Left colon (tissue), 2 donors: ENCODE results near the gene GRM8. TPM values are rescaled to one million over a fixed set of nuclear protein-coding genes. Genes with fewer than 3 reads are reported as not detected.
A peak's percentile ranks its signal among the peaks of the same experiment; 100 is the strongest.

Source experiments
- ATAC-seq: fragments of 200-7000 bp; cut with Tn5 transposase; one replicate; pipeline ENCODE4 v1.9.1; 2020; ENCODE audit warnings: mild to moderate bottlenecking, moderate library complexity
- DNase-seq, 2 donors: peaks; one replicate each; pipeline ENCODE4 v3.0.0-alpha.2; 2020
- intact Hi-C, 2 donors: fragments of 100-400 bp; cut with DNase I in 1 of 2; cut with micrococcal nuclease in 1 of 2; formaldehyde crosslinking; loops; one replicate each; pipeline versions ENCODE4 v1.11.2 to v1.14.0; 2022; cut with DNase I, micrococcal nuclease
- total RNA-seq, 2 donors: library from RNA; stranded (reverse); fragmentation: NEBNext Ultra II Directional; extraction: Animal tissue kit (Norgen Biotek cat#: 25700); gene quantifications; one replicate each; pipeline ENCODE4 v1.2.1, GENCODE V29; 2021
- donor health status: DM: no; HTN: no; CAD: no.
- donor health status: DM: yes; HTN: yes; CAD: no.

Gene GRM8
- total RNA-seq, 2 donors from 2014 or later, result 3.3 to 5.1 TPM

DNA sequence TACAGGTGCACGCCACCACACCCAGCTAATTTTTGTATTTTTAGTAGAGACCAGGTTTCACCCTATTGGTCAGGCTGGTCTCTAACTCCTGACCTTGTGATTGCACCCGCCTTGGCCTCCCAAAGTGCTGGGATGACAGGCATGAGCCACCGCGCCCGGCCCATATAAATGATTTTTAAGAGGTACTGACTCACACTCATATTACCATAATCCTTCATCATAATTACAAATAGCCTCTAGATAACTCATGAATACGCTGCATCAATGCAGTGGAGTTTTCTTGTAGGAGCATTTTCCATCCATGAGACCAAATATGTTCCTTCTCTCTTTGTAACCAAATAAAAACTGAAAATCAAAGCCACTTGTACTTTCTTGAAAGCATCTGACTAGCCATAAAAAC, 193.3 kb downstream of the GRM8 start:
- ATAC-seq (no peak), DNase-seq (no peak)
- intact Hi-C loops, result no loop called here

DNA sequence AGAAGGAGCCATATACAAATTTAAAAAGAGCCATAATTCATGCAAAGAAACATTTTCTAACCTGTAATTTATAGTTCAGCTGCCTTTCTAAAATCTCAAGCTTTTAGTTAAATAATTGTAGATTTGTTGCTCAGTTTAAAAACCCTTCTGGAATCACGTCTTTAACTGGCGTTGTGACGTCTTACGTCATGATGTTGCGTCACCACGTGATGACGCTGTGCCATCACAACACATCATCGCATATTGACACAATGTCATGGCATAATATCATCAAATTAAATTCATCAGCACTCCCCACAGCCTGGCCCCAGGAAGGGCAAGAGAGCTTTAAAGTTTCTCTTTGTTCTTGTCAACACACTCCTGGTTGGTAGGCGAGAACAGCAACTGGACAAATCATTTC, 194.8 kb downstream of the GRM8 start:
- ATAC-seq (no peak), DNase-seq (no peak)
- intact Hi-C loops, result no loop called here

DNA sequence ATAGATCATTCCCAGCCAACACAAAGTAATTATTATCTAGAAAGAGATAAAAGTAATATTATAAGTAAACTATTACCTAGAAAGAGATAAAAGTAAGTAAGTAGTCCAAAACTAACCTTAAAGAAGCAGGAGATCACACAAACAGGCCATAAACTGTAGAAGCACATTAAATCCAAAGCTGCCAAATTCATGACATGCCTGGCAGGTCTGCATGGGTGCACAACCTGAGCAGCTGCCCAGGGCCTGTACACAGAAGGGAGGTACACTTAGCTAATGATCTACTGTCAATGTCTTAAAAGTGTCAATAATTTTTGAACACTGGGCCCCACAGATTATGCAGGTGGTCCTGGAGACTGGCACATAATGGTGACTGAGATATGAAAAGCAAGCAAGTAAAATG, 196.5 kb downstream of the GRM8 start:
- DNase-seq (no peak), ATAC-seq (no peak)
- intact Hi-C loops, result no loop called here

DNA sequence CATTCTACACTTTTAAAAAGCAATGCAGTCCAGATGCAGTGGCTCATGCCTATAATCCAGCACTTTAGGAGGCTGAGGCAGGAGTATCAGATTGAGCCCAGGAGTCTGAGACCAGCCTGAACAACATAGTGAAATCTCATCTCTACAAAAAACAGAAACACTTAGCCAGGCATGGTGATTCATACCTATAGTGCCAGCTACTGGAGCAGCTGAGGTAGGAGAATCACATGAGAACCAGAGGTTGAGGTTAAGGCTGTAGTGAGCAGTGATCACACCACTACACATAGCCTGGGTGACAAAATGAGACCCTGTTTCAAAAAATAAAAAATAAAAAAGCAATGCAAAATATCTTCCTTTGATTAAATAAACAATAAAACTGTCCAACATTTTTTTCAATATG, 205.2 kb downstream of the GRM8 start:
- DNase-seq (no peak), ATAC-seq (peak; percentile 40)
- intact Hi-C loops, result no loop called here

DNA sequence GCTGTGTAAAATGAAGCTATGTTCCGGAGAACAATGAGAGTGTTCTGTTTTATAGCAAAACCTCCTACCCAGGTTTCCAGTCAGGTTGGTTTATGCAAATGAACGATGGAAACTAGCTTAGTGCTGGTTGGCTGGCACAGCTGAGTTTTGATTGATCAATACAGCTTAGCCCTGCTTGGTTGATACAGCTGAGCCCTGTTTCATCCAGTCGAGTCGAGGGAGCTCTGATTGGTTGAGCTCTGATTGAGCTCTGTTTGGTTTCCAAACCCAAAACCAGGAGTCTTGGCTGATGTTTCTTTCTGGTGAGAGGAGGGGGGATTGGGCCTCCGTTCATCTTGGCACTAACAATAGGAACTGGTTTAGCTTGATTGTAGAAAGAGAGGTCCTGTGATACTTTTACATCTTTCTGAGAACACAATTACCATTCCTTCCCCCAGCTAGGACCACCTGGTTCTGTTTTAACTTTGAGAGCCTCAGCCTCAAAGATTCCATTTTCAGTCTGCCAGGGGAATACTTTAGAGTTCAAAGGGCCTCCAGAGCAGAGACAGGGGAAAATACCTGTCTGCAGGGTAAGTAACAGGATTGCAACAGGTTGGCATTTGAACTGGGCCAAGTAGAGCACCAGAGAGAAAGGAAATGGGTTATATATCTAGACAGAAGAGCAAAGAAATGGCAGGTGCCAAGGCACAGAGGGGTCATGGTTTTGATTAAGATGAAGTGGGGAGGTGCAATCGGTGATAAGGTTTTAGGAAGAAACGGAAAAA, 210.9 kb downstream of the GRM8 start:
- no peak for DNase-seq
- intact Hi-C loops, result no loop called here
- ATAC-seq, result no peak

DNA sequence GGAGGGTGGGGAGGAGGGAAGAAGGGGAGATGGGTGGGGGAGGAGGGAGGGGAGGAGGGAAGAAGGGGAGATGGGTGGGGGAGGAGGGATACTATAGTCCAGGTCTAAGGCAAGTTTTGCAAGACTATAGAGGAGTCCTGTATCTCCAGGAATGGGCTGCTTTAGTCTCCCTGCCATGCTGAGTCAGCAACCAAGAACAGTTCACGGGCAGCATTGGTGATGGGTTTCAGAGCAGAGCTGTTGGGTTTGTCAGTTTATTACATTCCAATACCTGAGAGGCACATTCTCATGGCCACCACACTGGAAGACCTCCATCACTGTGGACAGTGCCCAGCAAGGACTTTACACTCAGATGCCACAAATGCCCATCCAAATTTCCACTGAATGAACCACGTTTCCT, 212.7 kb downstream of the GRM8 start:
- no peak for DNase-seq
- no peak for ATAC-seq
- intact Hi-C loops, result no loop called here

DNA sequence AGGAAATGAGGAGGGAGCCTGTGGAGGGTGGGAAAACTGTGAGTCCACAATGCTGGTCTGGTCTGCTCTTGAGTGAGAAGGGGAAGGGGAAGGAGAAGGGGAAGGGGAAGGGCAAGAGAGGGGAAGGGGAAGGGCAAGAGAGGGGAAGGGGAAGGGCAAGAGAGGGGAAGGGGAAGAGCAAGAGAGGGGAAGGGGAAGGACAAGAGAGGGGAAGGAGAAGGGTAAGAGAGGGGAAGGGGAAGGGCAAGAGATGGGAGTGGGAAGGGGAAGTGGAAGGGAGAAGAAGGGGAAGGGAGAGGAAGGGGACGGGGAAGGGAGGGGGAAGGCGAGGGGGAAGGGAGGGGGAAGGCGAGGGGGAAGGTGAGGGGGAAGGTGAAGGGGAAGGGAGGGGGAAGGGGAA, 213.2 kb downstream of the GRM8 start:
- no peak for DNase-seq
- intact Hi-C loops, result no loop called here
- no peak for ATAC-seq

DNA sequence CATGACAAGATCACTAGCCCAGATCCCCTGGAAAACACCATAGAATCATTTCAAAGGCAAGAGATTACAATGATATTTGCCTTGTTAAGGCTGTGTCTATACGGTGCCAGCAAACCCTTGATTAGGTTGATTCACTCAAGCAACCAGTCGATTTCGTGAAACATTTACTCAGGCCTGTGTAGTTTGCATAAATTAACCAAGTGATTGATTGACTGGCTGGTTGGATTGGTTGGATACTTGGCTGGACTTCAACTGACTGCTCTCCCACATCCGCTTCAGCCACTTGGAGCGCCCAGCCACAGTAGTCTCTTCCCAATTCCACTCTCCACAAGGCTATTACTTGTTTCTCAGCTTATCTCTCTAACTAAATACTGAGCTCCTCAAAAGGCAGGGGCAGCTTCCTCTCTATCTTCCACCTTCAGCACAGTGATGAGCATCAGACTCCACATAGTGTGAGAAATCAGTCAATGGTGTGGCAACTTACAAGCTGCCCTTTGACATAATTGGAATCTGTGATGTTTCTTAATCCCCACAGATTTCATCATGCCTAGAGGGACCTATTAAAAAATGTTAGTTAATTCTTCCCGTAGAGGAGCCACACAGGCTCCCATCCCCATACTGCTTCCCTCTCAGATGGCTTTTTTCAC, 217.4 kb downstream of the GRM8 start:
- peak; percentile 84 for ATAC-seq
- intact Hi-C loops, result no loop called here
- DNase-seq, result peak; percentile 16 to 25

DNA sequence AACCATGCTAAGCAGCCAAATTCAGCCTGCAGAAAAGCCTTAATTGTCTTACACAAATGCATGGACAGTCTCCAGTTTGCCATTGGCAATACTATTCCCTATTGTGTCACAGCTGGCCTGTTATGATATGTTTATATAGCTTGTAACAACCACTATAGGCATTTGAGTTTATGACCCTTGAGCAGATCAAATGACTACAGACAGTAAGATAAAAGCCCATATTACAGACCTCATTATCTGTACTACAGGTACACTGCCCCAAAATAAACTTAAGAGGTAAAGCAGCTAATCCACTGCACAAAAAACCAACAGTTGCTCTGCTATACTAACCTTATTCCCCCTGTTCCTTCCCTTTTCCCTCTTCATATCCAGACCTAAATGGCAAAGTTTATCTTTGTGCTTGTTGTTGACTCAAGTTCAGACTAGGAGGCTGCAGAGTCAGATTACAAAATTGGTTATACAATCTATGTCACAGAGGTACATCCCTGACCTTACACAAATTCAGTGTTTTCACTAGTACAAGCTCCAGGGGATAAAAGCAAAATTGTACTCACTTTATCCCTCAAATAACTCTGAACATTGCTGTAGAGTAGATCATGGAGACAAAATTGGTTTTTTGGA, 218.4 kb downstream of the GRM8 start:
- intact Hi-C loops, result no loop called here
- ATAC-seq, result peak; percentile 92

DNA sequence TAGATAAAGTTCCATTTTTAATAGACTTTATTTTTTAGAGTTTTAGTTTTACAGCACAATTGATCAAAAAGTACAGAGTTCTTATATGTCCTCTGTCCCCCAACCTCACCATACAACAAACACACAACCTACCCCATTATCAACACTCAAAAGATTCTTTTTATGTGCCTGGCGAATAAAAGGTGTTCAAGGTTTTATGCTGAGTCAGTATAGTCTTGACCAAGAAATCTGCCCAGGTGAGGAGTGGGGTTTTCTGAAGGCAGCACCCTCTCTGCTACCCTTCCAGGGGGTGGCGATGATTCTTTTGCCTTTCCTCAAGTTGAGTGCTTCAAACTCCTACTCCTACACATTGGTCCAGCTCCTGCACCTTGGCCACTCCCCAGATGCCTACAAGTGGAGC, 222.9 kb downstream of the GRM8 start:
- intact Hi-C loops, result no loop called here
- no peak for ATAC-seq

More for the DNA sequence above, 218.4 kb downstream of the GRM8 start:
- no peak for DNase-seq

DNA sequence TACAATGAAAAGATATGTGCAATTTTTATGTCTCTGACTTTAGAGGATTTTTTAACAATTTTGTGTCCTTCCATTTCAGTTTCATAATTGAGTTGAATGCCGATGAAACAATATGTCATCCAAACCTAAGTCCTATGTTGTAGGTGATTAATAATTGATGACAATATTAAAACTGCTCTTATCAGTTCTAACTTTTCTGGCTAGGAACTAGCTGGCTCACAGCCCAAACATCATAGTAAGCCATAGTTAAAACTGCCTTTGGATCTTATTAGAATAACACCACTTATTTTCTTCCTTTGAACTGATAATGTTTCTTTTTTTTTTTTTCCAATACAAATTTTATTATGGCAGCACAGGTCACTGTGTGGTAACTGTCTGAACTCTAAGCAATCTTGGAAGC, 230.9 kb downstream of the GRM8 start:
- intact Hi-C loops, result no loop called here
- ATAC-seq, result no peak
- DNase-seq, result no peak

More for the DNA sequence above, 222.9 kb downstream of the GRM8 start:
- DNase-seq, result no peak

DNA sequence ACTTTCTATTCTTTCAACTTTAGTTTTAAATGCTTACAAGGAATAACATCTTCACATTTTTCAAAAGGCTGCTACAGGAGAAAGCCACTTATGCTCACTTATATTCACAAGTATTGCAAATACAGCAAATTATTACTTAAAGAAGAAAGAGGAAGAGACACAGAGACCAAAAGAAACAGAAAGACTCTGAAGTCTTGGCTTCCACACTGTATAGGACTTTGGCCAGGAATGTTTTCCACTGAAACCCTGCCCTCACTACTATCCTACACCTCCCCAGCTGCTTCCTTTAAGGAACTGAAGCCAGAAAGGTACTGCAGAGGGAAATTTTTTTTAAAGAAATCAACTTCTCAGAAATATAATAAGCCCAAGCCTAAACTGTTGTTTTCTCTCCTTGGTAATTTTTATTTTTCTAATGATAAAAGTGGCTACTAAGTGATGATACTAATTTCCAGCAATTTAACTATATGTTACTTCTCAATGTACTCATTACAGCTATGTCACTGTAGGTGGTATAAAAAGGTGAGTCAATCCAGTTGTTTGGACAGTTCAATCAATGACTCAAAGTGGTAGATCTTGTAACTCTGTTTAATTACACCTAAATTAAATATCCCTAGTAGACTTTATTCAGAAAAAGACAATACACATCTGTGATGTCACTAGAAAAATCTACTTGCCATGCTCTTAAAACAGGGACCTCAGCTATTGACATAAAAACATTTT, 231.6 kb downstream of the GRM8 start:
- DNase-seq, result no peak
- intact Hi-C loops, result no loop called here
- ATAC-seq, result peak; percentile 87

DNA sequence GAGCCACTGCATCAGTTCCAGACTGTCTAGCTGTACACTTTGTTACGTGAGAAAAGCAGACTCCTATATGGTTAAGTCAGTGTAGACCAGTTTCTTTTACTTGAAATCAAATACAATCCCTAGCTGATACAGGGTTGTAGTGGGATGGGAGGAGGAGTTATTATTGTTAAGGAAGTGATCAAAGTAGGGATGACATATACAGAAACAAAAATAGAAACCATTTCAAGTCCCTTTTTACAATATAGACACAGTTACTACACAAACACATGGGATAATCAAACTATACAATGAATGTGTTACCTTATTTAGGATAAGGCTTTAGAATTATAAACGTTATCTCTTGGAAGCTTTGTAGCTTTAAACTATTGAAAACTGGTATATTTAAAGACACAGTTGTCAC, 233.9 kb downstream of the GRM8 start:
- no peak for DNase-seq
- intact Hi-C loops, result no loop called here
- ATAC-seq, result peak; percentile 79

DNA sequence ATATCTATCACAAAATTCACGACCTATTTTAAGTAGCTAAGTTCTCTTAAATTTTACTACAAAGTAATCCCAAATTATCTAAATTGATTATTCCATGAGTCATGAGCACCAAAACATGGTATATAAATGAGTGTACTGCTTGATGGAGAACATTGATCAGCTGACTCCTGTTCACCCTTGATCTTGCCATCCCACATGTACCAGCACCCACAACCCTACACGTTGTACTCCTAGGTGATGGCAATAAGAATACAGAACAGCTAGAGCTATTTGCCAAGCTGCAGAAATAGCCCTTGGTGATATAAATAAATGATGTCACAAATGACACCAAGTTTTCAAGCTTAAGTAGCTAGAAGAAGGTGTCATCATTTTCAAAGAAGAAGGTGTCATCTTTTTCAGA, 235.5 kb downstream of the GRM8 start:
- no peak for DNase-seq
- intact Hi-C loops, result no loop called here
- ATAC-seq, result no peak

DNA sequence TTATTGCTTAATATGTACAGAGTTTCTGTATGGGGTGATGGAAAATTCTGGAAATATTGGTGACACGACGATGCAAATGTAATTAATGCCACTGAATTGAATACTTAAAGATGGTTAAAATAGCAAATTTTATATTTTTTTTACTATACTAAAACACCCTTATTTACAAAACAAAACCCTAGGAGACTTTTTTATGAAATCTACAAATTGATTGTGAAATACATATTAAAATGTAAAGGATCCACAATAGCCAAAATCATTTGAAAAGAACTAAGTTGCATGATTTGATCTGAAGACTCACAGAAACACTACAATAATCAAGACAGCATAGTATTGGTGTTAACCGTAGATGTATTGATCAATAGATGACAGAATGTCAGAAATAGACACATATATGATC, 252.0 kb downstream of the GRM8 start:
- ATAC-seq, result no peak
- intact Hi-C loops, result no loop called here
- DNase-seq, result no peak

DNA sequence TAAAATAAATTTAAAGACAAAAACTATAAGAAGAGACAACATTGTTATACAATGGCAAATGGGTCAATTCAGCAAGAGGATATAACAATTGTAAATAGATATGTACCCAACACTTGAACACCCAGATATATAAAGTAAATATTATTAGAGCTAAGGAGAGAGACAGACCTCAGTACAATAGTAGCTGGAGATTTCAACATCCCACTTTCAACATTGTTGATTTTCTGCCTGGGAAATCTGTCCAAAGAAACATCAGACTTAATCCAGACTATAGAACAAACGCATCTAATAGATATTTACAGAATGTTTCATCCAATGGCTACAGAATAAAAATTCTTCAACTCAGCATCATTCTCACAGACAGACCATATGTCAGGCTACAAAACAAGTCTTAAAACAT, 256.1 kb downstream of the GRM8 start:
- DNase-seq (no peak), ATAC-seq (no peak)
- intact Hi-C loops, result no loop called here

DNA sequence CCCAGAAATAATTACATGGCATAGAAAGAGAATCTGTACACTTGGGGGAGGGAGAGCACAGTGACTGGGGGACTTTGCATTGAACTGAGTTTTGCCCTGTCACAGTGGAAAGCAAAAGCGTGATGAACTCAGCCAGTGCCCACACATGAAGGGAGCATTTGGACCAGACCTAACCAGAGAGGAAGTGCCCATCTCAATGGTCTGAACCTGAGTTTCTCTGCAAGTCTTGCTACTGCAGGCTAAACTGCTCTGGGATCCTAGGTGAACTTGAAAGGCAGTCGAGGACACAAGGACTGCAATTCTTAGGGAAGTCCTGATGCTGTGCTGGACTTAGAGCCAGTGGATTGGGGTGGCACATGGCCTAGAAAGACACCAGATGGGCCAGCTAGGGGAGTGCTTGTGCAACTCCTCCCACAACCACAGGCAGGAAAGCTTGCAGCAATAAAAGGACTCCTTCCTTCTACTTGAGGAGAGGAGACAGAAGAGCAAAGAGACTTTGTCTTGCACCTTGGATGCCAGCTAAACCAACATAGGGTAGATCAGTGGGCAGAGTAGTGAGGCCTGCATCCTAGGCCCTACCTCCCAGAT, 259.0 kb downstream of the GRM8 start:
- ATAC-seq (peak; percentile 37), DNase-seq (no peak)
- intact Hi-C loops, result no loop called here

DNA sequence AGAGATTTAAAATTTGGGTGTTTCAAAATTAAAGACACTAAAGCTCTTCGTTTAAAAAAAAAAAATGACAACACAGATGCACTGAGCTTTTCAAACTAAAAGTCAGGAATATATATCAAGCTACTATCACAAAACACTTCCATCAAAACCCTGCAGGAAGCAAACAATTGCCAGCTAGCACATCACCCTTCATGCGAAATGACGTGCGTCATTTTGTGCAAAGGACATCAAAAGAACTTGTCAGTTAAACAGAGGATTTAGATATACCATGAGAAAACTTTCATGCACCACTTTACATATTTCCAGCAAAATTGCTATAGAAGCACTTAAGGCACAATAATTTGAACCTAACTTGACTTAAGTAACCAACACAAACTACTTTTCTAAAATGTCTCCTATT, 264.7 kb downstream of the GRM8 start:
- intact Hi-C loops, result no loop called here
- DNase-seq (no peak), ATAC-seq (no peak)

DNA sequence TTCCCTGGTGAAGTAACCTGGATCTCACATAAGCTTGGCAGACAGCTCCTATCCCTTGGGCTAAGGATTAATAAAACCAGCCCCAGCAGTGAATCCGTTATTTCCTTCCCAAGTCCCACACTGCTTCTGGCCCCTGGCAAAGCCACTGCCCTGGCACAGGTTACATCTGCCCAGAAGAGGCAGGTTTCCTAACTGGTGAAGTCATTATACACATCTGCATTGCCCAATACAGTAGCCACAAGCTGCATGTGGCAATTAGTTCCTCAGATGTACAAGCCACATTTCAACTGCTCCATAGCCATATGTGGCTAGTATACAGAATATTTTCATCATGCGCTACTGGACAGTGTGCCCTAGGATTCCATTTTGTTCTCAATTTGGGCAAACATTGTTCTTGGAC, 273.0 kb downstream of the GRM8 start:
- DNase-seq (no peak), ATAC-seq (no peak)
- intact Hi-C loops, result no loop called here
